ENCODE measurements around the gene TMC1. TPM values are rescaled to one million over a fixed set of nuclear protein-coding genes. Genes with fewer than 3 reads are reported as not detected.

TMC1 gene
- total and polyA plus RNA-seq, 2 of the 8 experiments (the other 6 are each of a cell fraction or from before 2014, with no cell fraction given): 0.95 to 0.98 TPM

DNA sequence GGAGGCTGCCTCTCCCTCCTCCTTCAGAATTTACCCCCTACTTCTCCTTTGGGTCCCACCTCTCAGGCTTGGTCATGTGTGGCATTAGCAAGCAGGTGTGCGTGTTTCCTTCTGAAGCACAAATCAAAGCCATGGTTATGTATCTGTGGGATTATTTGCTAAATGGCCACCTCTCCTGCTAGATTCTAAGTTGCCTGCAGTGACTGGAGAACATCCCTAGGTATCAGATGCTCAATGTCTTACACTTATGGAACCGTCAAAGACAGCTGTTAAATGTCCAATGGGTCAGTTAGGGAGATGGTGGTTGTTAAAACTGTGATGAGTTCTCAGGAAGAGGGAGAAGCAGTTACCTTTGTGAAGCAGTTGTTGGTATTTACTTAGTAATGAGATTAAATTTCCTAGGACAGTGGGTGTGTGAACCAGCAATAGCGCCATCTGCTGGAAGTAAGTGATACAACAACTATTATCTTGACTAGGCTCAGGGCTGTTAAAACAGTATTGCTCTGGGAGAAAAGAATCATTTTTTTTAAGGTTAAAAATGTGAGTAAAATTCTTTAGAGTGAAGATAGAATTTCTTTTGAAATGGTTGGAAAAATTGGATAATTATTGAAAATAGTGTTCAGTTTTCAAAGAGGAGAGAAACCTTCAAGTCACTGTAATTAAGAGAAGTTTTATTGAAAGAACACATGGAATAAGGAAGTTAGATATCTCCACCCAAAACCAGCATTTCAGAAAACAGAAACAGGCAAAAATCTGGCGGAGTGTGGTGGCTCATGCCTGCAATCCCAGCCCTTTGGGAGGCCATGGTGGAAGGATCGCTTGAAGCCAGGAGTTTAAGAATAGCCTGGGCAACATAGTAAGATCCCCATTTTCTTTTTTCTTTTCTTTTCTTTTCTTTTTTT is 71.3 kb downstream of the TMC1 start (continued):
- TF ChIP-seq CTBP2 (IDR thresholded peaks at IDR 0.05; ENCODE audit: borderline replicate concordance, insufficient read depth, insufficient read length, low read length) (no peak), SP2 (IDR thresholded peaks at IDR 0.05; ENCODE audit: low read length) (no peak), EGR1 (IDR thresholded peaks at IDR 0.05; ENCODE audit: borderline replicate concordance, low read depth, low read length) (no peak)

All from H1 (cell line).